SK-N-SH (cell line): ENCODE data around the gene CDV3. TPM values are rescaled to one million over a fixed set of nuclear protein-coding genes. Genes with fewer than 3 reads are reported as not detected.
"Not testable (repeated sequence)": the region's sequence is repeated elsewhere in the genome, so short reads cannot be mapped to it uniquely, and the experiment has no call there.

Experiments
- CTCF ChIA-PET: fragments of 300-600, 350-600 bp; formaldehyde crosslinking; extraction: SDS; loops from one replicate; lab custom pipeline; 2021; lab: Yijun Ruan, JAX
- POLR2A ChIA-PET: fragments of 350-600 bp; sonication (Branson Sonifier 250); formaldehyde crosslinking; extraction: SDS; loops from one replicate; lab custom pipeline; 2020; ENCODE audit warnings: antibody characterized with exemption, inconsistent platforms; lab: Yijun Ruan, JAX
- DNase-seq: peaks from one replicate; pipeline ENCODE4 v3.0.0; 2012
- H2AFZ ChIP-seq: fragments of 200-600 bp; sonication (generic); 2 replicates; pipeline ENCODE4 v1.8.1; 2016; ENCODE audit warnings: antibody characterized with exemption, mild to moderate bottlenecking, low read depth
- H3F3A ChIP-seq: fragments of 200-600 bp; sonication (generic); replicated peaks from 2 replicates; pipeline ENCODE3; 2016; ENCODE audit warnings: antibody characterized with exemption, mild to moderate bottlenecking; ENCODE audit not compliant: insufficient read depth
- H3K27ac ChIP-seq, 2 experiments: fragments of 200-500 bp in 1 of 2; fragments of 200-600 bp in 1 of 2; sonication (Bioruptor generic) in 1 of 2; sonication (generic), shearing (Covaris generic) in 1 of 2; 2 replicates each; pipeline versions ENCODE4 v1.5.1 to v1.6.1; 2014 to 2016; ENCODE audit warnings: low read depth in 2 of 2, inconsistent platforms in 1 of 2, low read length in 1 of 2, mild to moderate bottlenecking in 1 of 2, mixed read lengths in 1 of 2
- H3K27me3 ChIP-seq: fragments of 200-600 bp; sonication (generic), shearing (Covaris generic); 2 replicates; pipeline ENCODE4 v1.6.1; 2016; ENCODE audit warnings: mixed run types; ENCODE audit not compliant: insufficient read depth
- H3K36me3 ChIP-seq, 2 experiments: fragments of 200-500 bp in 1 of 2; fragments of 200-600 bp in 1 of 2; sonication (Bioruptor generic) in 1 of 2; sonication (generic) in 1 of 2; replicated peaks in 1 of 2; 2 replicates each; pipeline versions ENCODE3 to v1.5.1; 2014 to 2016; ENCODE audit warnings: low read length in 1 of 2, mild to moderate bottlenecking in 1 of 2; ENCODE audit not compliant: insufficient read depth in 2 of 2, control insufficient read depth in 1 of 2
- H3K4me1 ChIP-seq, 2 experiments: fragments of 200-500 bp in 1 of 2; fragments of 200-600 bp in 1 of 2; sonication (Bioruptor generic) in 1 of 2; sonication (generic), shearing (Covaris generic) in 1 of 2; 2 replicates each; pipeline versions ENCODE4 v1.5.1 to v1.6.1; 2014 to 2016; ENCODE audit warnings: low read depth in 1 of 2, low read length in 1 of 2, mixed run types in 1 of 2; ENCODE audit not compliant: insufficient read depth in 2 of 2, control insufficient read depth in 1 of 2
- H3K4me2 ChIP-seq: fragments of 200-600 bp; sonication (generic), shearing (Covaris generic); 2 replicates; pipeline ENCODE4 v1.6.1; 2017; ENCODE audit warnings: mixed run types
- H3K4me3 ChIP-seq, 2 experiments: fragments of 200-500 bp in 1 of 2; fragments of 200-600 bp in 1 of 2; sonication (Bioruptor generic) in 1 of 2; sonication (generic), shearing (Covaris generic) in 1 of 2; 2 replicates each; pipeline versions ENCODE4 v1.5.1 to v1.8.1; 2014 to 2016; ENCODE audit warnings: low read depth in 2 of 2, inconsistent platforms in 1 of 2, low read length in 1 of 2, mild to moderate bottlenecking in 1 of 2, mixed read lengths in 1 of 2, moderate library complexity in 1 of 2
- H3K79me2 ChIP-seq: fragments of 200-600 bp; sonication (generic); 2 replicates; pipeline ENCODE4 v1.8.1; 2017; ENCODE audit warnings: mild to moderate bottlenecking; ENCODE audit not compliant: insufficient read depth
- H3K9ac ChIP-seq: fragments of 200-600 bp; sonication (generic); 2 replicates; pipeline ENCODE4 v1.6.1; 2017; ENCODE audit warnings: mixed run types
- H3K9me2 ChIP-seq: fragments of 200-600 bp; sonication (generic); 2 replicates; pipeline ENCODE4 v1.6.1; 2017; ENCODE audit warnings: mixed run types
- H3K9me3 ChIP-seq: fragments of 200-600 bp; sonication (generic); 2 replicates; pipeline ENCODE4 v1.6.1; 2017; ENCODE audit warnings: mixed run types, mild to moderate bottlenecking, moderate library complexity
- H4K20me1 ChIP-seq: fragments of 200-600 bp; sonication (generic); 2 replicates; pipeline ENCODE4 v1.6.1; 2017; ENCODE audit warnings: mild to moderate bottlenecking, mixed run types; ENCODE audit not compliant: insufficient read depth
- EP300 ChIP-seq, 2 experiments: IDR thresholded peaks; 2 replicates each; pipeline versions ENCODE4 v1.4.0 to v1.6.1; 2012; ENCODE audit warnings: borderline replicate concordance in 1 of 2, low read depth in 1 of 2, low read length in 1 of 2
- EZH2phosphoT487 ChIP-seq: fragments of 200-600 bp; sonication (generic); IDR thresholded peaks from 2 replicates; pipeline ENCODE4 v1.6.1; 2017; ENCODE audit warnings: low read depth, mixed run types, mild to moderate bottlenecking, antibody characterized with exemption, moderate library complexity, borderline replicate concordance
- IRF3 ChIP-seq: fragments of 150-350 bp; IDR thresholded peaks from 2 replicates; pipeline ENCODE4 v1.6.1; 2016; ENCODE audit warnings: mild to moderate bottlenecking, low read depth, low read length
- SMC3 ChIP-seq: IDR thresholded peaks from 2 replicates; pipeline ENCODE4 v1.6.1; 2012; ENCODE audit warnings: low read depth, low read length, improper control_type of control experiment
- TEAD4 ChIP-seq: IDR thresholded peaks from 2 replicates; pipeline ENCODE4 v1.4.0; 2012; ENCODE audit warnings: mild to moderate bottlenecking, borderline replicate concordance; ENCODE audit not compliant: insufficient read depth
- ZBTB33 ChIP-seq: IDR thresholded peaks from 2 replicates; pipeline ENCODE4 v1.4.0; 2012; ENCODE audit warnings: low read depth, borderline replicate concordance
- WGBS: methylation state at CpG from one replicate; pipeline ENCODE4 v1.1.6; 2017; ENCODE audit warnings: low lambda C conversion rate; 5-methylcytosine and 5-hydroxymethylcytosine counted together
- polyA plus RNA-seq, 3 experiments: library from polyadenylated mRNA; depleted of rRNA; stranded (reverse); fragments of >200 nt; gene quantifications; 2 replicates each; pipeline ENCODE4 v1.2.3, GENCODE V29; 2012

The CDV3 gene
- polyA plus RNA-seq, 1 of the 3 experiments (the other 2 are of a cell fraction) = 35.4 TPM

GRCh38 chr3:133548090-133548489 lies 25.4 kb upstream of the CDV3 start:
- no peaks in the 10 kb centered on the region for H3K9me2 ChIP-seq
- POLR2A ChIA-PET = no interaction called here
- no peaks in the 10 kb centered on the region for H4K20me1 ChIP-seq
- no peaks in the 10 kb centered on the region for H3K79me2 ChIP-seq
- H3K4me2 ChIP-seq = peak overlapping the region; percentile 55; the same call in 1 of the 2 replicates
- no peaks in the 10 kb centered on the region for H3K9me3 ChIP-seq
- no peak overlapping the region for H3K9ac ChIP-seq
- H3K36me3 ChIP-seq = no peaks in the 10 kb centered on the region
- H2AFZ ChIP-seq = peak overlapping the region; percentile 32; the same call in 1 of the 2 replicates
- TF ChIP-seq SMC3 (no peak), TEAD4 (no peak), IRF3 (no peak), EZH2phosphoT487 (no peak), EP300 (IDR thresholded peaks at IDR 0.05; ENCODE audit: borderline replicate concordance in 1 of 2, low read depth in 1 of 2, low read length in 1 of 2) (no peak)
- TF ChIP-seq, all 33 proteins: peak for 0
- no peak overlapping the region; a peak in 1 of 4 replicates for H3K27ac ChIP-seq
- 54% methylated on average over 2 of the region's 2 CpGs for WGBS
- peaks cover 3% of the 10 kb centered on the region for H3F3A ChIP-seq
- CTCF ChIA-PET = interaction anchor here (1.0 to 1.1 kb wide), 3 partner anchors 10 to 163 kb away, joined by 3 read pairs; partner anchors contain the start of gene CDV3
- no peak overlapping the region for H3K4me3 ChIP-seq
- no peaks in the 10 kb centered on the region for H3K27me3 ChIP-seq
- H3K4me1 ChIP-seq = no peaks in the 10 kb centered on the region; a peak in 1 of 4 replicates
- DNase-seq = no peak

GRCh38 chr3:133549565-133549964 lies 23.9 kb upstream of the CDV3 start:
- no peak overlapping the region for H3K4me2 ChIP-seq
- no peak overlapping the region for H3K27ac ChIP-seq
- no peak for TF ChIP-seq ZBTB33
- peaks cover 3% of the 10 kb centered on the region for H3F3A ChIP-seq
- no peaks in the 10 kb centered on the region for H3K27me3 ChIP-seq
- CTCF ChIA-PET = interaction anchor here (0.6 to 1.2 kb wide), 3 partner anchors 8 to 10 kb away, joined by 3 read pairs; no protein-coding TSS in a partner anchor
- POLR2A ChIA-PET = no interaction called here
- 88% methylated on average over 4 of the region's 4 CpGs for WGBS
- no peaks in the 10 kb centered on the region; a peak in 1 of 4 replicates for H3K4me1 ChIP-seq
- no peaks in the 10 kb centered on the region for H3K9me2 ChIP-seq
- no peaks in the 10 kb centered on the region for H4K20me1 ChIP-seq
- no peak overlapping the region for H3K4me3 ChIP-seq
- H3K9ac ChIP-seq = no peak overlapping the region
- no peaks in the 10 kb centered on the region for H3K36me3 ChIP-seq
- H2AFZ ChIP-seq = 0 out of 2 replicates have a peak overlapping the region, but pooled peaks have one; percentile 18
- no peaks in the 10 kb centered on the region for H3K9me3 ChIP-seq
- no peaks in the 10 kb centered on the region for H3K79me2 ChIP-seq
- DNase-seq = no peak

GRCh38 chr3:133551589-133551988 lies 21.9 kb upstream of the CDV3 start:
- H4K20me1 ChIP-seq, H3K79me2 ChIP-seq, CTCF ChIA-PET, H3K27ac ChIP-seq, H3K9ac ChIP-seq, H3F3A ChIP-seq, H2AFZ ChIP-seq, DNase-seq, H3K27me3 ChIP-seq, H3K4me1 ChIP-seq, H3K9me2 ChIP-seq, H3K36me3 ChIP-seq, H3K9me3 ChIP-seq, H3K4me3 ChIP-seq, H3K4me2 ChIP-seq, POLR2A ChIA-PET: not testable (repeated sequence)
- 96% methylated on average over 7 of the region's 14 CpGs for WGBS
